Measurements from ENCODE around the gene ACOX1.
A peak's percentile ranks its signal among the peaks of the same experiment; 100 is the strongest.

Gene ACOX1

DNA sequence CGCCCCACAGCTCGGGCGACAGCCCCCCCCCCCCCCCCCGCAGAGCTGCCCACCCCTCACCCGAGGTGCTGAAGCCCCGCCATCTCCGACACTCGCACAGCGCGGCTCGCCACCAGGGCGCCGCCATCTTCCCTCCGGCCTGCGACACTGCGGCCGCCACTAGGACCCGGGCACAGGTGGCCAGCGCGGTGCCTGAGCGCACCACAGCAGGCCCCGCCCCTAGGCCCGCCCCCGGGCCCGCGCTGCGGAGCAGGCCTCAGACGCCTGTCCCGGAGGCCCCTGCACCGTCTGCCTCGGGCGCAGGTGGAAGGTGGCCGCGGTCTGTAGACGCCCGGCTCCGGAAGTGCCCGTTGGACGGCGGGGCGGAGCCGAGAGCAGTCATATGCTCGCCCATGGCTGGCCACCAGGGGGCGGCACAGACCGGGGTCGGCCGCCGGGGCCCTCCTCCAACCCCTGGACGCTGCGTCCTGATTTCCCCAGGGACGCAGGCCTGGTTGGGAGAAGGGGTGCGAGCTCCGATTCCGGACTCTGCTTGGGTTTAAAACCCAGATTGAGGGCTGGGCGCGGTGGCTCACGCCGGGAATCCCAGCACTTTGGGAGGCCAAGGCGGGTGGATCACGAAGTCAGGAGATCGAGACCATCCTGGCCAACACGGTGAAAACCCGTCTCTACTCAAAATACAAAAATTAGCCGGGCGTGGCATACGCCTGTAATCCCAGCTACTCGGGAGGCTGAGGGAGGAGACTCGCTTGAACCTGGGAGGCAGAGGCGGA is 74.0 kb downstream of the ACOX1 start, which contains the start of gene MRPL38:
Gene MRPL38, minus strand, starts transcription at position 136 of the 773 bp plus-strand sequence. Its CDS starts 9 bp downstream, at position 127.
- peak; percentile 95 to 96 for DNase-seq

DNA sequence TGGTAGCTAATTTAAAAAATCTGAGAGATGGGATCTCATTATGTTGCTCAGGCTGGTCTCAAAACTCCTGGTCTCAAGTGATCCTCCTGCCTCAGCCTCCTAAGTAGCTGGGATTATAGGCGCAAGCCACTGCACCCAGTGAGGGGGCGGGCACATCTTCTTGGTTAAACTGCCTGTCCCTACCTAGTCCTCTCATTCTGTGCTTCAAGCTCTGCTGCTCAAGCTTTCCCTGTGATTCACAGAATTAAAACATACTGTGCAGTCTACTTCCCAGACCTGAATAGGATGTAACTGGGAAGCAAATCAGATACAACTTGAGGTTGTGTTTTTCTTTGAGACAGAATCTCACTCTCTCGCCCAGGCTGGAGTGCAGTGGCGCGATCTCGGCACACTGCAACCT is 76.6 kb downstream of the ACOX1 start:
- DNase-seq = no peak

DNA sequence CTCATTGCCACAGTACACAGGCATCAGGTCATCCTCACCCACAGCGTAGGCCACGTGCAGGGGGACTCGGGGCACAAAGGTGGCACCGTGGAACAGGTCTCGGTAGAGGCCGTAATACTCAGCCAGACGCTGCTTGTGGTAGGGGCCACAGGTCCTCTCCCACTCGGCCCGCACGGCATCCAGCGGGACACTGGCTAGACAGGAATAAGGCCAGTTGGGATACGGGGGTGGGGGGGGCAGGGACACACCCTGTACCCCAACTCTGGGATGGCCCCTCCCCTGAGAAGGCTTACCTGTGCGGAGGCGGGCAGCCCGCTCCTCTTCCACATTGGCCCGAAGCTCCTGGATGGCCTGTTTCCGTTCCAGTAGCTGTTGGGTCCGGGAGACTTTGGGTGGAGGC is 77.2 kb downstream of the ACOX1 start:
- no peak for DNase-seq

DNA sequence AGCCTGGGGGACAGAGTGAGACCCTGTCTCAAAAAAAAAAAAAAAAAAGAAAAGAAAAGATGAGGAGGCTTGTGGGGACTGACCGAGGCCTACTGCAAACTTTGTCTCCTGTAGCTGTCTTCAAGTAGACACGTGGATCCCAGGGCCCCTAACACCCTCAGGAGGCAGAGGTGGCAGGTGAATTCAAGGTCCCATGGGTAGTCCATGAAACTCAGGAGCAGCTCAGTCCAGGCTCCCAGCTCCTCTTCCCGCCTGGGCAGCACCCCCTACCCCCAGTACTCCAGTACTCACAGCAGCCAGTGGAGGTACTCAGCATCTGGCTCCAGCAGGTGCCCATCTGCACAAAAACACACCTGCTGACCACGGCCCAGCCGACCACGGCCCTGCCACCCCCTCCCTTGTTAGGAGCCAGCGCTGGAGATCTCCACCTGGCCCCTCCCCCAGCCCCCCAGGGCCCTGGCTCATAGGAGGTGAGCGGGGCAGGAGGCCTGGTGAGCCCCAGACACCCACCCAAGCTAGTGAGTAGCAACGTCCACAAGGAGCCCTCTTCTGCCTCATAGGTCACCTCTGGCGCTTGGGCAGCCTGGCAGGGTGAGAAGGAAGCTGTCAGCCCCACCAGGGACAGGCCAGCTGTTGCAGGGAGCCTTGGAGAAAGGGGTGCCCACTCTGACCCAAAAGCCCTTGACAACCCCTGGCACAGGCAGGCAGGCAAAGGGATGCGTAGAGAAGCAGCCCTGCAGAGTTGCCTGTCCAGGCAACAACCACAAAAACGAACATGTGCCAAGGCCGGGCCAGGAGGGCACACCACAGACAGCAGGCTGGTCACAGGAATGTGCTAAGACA is 78.1 kb downstream of the ACOX1 start:
- DNase-seq = no peak

DNA sequence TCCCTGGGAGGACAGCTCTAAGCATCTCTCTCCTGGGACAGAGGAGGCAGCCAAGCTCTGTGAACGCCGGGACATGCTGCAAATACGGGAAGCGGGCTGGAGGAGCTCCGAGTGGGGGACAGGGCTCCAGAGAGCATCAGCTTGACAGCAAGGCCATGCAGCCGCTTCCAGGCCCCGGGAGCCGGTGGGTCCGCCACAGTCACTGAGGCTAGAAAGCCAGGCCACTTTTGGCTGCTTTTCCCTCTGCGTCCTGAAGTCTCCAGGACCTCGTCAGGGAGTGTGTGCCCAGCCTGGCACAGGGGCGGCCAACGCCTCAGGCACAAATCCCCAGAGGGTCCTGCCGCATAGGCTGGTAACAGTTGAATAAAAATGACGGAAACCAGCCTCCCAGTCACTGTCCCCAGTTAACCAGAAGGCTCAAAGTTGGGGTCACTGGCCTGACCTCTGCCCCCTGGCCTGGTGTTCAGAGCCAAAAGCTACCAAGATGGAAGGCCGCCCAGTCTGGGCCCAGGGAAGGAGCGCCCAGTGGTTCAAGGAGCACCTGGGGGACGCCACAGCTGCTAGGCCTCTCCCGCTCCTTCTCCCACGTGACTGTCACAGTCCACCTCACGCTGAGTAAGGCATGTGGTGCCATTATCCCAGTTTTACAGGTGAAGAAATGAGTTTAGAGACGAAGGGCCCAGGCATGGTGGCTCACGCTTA is 79.0 kb downstream of the ACOX1 start:
- DNase-seq = no peak

DNA sequence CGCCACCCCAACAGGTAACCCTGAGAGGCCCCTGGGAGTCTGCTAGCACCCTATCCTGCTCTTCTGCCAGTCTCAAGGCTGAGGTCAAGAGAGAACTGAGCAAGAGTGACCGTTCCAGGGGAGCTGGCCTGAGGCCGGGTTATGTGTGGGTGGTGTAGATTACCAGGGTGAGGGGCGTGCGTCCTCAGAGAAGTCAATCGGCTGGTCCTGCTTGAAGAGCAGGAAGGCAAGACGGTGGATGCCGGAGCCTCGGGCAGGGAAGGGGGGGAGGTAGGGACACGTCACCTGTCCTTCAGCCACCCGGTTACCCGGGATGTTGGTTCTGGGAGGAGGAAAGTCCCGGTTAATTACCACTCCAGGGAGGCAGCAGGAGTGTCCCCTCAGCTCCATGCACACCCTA is 79.6 kb downstream of the ACOX1 start:
- no peak for DNase-seq

DNA sequence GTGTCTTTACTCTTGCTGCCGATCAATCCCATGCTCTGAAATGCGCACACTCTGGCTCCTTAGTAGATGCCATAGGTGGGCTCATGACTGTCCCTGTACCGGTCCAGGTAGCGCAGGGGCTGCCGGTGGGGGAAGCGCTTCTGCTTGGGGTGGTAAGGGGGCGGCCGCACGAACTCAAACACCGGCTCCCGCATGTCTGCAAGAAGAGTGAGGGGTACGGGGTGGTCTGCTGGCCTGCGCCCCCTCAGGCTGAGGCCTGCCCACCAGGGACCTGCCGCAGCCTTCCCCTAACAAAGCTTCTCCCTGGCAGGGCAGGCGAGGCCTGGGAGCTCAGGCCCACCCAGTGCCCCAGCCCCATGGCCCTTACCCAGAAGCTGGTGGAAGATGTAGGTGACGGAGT is 80.2 kb downstream of the ACOX1 start:
- DNase-seq = no peak

DNA sequence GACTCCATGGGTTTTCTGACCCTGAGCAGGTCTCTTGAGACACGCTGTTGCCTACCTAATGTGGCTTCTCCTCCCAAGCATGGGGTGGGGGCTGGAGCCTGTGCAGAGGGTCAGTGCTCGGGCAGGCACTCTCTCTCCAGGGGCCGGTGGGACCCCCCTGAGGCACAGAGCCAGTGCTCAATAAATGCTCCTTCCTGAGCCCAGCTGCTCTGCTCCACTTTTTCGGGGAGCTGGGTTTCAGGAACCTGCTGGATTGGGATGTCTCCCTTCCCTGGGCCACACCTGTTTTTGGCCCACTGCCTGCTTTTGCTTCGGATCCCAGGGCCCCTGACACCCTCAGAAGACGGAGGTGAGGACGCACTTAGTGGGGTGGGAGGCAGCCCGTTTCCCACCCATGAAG is 80.9 kb downstream of the ACOX1 start:
- DNase-seq = no peak

DNA sequence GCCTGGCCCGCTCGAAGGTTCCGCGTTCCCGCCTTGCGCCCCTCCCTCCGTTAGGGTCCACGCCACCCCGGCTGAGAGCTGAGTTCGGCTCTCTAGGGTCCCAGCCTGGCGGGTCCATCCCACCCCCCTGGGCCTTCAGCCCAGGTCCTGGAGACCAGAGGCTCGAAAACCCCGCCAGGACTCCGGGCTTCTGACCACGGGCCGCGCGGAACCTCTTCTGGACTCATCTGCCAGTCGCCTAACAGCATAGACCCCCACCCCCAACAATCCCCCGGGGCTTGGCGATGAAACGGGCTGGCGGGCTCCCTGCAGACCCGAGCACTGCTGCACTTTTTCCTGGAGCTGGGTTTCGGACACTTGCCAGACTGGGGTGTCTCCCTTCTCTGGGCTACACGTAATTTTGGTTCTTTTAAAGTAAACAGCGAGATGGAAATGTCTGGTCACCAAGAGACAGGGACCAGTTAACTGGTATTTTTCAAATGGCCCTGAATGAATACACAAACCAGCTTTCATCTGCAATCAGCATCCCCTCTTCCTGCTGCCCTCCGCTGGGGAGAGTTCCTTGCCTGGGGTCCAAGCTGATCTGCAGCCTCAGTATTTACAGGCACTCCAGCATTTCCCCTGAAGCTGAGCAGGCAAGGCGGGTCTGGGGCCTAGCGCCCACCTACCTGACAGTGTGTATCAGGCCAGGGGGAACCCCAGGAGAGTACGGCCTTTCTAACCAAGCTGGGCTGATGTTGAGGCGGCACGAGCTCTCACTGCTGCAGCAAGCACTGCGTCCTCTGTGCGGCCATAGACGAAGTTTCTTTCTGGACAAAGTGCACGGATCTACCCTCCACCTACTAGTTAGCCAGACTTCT is 81.6 kb downstream of the ACOX1 start:
- DNase-seq = no peak

DNA sequence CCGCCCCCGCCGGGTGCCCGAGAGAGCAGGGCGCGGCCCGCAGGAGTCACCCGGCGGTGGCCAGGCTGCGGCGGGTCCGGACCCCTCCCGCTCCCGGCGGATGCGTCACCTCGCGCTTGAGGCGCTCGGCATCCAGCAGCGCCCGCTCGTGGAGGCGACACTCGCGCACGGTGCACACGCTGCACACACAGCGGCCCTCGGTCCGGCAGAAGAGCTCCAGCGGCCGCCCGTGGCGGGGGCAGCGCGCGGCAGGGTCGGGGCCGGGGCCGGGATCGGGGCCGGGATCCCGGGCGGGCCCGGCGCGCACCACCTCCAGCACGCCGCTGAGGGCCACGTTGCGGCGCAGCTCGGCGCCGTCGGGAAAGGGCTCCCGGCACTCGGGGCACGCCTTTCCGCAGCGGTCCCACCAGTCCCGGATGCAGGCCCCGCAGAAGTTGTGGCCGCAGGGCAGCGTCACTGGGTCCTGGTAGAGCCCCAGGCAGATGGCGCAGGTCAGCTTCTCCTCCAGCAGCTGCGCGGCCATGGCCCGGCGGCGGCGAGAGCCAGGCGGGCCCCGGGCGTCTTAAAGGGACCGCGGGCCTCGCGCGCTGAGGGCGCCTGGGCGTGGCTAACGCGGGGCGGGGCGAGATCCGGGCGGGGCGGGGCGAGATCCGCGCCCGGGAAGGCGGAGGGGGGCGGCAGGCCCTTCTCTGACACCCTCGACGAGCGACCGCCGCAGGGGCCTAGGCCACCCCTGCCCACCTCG is 82.4 kb downstream of the ACOX1 start, which contains the start of gene TRIM65:
Gene TRIM65, minus strand, starts transcription at position 537 of the 745 bp plus-strand sequence. Its CDS starts 14 bp downstream, at position 523.
- DNase-seq = peak; percentile 79 to 84

DNA sequence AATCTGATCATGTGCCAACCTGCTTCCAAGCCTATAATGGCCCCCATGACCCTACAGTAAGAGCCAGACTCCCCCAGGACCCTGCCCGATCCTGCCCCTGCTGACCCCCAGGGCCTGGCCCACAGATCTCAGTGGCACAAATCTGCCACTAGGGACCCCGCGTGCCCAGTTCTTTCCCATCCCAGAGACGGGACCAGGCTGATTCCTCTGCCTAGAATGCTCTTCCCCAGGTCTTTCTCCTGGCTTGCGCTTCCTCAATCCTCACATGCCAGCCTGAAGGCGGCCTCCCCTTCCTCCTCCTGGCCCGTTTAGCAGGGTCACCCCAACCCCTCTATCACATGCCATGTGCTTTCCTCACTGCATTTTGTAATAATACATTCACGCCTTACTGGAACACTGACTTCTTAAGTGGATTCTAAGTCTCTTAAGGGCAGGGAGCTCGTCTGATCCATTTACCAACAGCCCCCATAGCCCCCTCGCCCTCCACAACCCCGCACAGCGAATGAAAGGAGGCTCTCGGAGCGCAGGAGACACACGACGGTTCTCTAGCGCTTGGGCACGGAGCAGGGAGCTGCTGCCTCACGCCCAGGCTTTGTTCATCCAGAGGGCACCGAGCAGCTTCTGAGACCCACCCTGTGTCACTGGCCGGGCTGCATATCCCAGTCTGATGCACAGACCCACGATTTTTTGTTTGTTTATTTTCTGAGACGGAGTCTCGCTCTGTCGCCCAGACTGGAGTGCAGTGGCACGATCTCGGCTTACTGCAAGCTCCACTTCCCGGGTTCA is 83.4 kb downstream of the ACOX1 start:
- DNase-seq = peak in 1 of 2 donors; percentile 30

DNA sequence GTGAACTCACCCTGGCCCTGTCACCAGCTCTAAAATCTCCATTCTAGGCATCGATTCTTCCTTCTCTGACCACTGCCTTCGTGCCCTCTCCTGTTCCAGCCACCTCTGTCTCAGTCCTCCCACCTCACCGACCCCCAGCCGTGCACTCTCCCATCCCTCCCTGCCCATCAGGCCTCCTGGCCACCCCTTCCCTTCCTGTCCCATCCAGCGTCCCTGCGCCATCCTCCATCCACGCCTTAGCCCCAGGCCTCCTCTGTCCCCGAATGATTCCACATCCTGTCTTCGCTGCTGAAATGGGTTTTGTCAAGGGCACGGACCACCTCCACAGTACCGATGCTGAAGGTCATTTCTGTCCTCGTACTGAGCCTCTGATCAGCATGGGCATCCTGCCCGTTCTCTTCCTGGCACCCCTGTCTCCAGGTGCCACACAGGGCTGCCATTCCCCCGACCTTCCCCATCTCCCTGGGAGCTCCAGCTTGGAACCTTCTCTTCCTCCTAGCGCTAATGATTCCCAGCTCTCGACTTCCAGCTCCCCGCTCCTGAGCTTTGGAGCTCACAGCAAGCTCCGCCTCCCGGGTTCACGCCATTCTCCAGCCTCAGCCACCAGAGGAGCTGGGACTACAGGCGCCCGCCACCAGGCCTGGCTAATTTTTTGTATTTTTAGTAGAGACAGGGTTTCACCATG is 84.8 kb downstream of the ACOX1 start:
- DNase-seq = no peak

DNA sequence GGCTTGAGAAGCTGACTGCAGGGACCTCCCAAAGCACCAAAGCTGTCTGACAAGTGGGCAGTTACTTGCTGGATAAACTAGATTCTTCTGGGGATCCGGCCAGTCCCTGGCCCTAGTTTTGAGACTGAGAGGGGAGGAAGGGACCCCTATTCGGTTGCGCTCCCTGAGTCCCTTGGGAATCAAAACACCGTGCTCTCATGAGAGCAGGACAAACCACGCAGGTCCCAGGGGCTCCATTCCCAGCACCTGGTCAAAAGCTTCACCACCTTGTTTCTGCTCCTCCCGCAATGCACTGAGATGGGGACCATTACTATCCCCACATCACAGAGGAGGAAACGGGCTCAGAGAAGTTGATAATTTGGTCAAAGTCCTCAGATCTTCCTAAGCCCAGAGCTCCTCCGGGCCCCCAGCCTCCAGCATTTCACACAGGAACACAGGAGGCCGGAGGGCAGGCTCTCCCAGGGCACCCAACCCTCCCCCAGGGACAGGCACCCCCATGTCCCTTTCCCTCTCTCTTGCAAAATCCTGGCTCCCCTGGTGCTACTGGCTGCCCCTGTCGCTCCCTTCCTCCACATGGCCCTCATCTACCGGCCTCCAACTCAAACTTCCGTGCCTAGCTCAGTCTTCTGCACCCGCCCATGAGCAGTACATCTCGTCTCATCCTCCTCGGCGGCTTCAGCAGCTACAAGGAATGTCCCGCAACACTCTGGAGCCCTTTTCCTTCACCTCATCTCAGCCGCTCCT is 85.5 kb downstream of the ACOX1 start:
- DNase-seq = no peak

DNA sequence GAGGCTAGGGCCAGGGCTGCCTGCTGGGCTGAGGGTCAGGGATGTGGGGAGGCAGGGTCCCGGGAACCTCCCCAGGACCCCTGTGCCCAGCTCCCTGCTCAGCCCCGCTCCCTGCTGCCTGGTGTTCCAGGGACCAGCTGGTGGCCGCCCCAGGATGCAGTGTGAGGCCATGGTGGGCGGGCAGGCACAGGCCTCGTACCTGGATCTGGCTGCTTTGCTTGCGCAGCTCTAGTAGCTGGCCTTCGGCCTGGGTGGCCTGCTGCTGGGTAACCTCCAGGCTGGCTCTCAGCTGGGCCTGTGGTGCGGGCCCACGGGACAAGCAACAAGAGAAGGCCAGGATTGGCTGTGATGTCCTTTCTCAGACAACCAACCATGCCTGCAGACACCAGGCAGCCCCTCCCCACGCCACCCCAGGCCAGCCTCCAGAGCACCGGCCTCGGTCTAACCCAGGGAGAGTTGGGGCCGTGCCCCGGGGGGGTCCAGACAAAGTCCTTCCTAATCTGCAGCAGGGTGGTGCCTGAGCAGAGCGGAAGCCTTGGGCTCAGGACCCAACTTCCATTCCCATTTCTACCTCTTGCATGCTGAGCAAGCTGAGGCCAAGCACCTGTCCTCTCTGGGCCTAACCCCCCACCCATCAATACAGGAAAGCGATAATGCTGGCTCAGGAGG is 86.3 kb downstream of the ACOX1 start:
- DNase-seq = no peak

DNA sequence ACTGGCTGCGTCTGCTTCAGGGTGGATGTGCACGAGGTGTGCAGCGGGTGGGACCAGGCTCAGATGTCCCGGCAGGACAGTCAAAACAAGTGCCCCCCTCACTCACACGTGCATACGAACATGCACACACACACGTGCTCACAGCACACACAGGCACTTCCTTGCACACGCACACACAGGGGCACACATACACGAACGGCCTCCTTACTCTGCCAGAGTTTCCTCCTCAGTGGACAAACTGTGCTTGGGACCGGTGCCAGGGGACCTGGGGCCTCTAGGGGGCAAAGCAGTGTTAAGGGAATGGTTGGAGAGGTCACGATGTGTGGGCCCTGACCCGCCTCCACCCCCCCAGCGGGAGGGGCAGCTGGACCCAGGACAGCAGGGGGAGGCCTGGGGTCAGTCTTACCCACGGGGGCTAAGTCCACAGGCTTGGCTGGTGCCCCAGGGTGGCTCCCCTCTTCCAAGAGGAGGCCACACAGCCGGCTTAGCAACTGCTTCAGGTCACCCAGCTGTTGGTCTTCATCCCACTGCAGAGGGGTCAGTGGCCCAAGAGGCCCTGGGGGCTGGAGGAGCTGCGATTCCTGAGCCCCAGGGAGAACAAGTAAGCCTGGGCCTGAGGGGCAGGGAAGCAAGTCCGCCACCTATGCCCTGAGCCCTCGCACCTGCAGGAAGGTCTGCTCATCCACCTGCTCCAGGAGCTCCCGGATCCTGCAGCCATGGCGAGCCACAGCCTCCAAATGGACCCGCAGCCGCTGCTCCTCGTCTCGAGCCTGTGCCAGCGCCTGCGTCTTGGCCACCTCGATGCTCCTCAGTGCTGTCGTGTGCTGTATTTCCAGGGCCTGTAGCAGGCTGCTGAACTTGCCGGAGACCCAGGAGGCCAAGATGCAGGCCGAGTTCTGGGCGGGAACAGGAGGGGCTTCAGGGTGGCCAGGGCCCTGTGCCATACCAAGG is 87.1 kb downstream of the ACOX1 start:
- DNase-seq = no peak
